LoVo (cell line): ENCODE results near the gene PAX3.

Source experiments
- DNase-seq: peaks from one replicate; pipeline ENCODE4 v3.0.0-alpha.2; 2016; ENCODE audit warnings: low spot score

PAX3 gene

DNA sequence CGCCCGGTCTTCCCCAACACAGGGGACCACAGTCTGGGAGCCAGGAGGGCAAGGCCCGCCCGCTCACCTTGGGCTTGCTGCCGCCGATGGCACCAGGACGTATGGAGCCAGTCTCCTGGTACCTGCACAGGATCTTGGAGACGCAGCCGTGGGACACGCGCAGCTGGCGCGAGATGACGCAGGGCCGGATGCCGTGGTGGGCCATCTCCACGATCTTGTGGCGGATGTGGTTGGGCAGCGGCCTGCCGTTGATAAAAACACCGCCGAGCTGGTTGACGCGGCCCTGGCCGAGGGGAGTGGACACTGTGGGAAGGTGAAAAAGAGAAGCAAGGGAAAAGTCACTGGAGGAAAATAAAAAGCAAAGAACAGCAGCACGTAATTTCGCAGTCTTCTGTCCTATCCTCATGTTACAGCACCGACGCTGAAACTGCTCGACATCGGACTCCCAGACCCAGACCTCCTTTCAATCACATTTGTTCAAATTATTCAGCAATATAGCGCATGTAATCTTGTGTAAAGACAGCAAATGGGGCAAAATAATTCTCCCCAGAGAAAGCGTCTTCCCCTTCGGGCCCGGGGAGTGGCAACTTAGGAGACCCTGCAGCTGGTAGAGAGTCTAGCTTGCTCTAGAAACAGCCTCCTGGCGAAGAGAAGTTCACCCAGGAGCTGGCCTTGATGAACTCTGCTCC lies 1.7 kb downstream of the PAX3 start:
- DNase-seq = no peak

DNA sequence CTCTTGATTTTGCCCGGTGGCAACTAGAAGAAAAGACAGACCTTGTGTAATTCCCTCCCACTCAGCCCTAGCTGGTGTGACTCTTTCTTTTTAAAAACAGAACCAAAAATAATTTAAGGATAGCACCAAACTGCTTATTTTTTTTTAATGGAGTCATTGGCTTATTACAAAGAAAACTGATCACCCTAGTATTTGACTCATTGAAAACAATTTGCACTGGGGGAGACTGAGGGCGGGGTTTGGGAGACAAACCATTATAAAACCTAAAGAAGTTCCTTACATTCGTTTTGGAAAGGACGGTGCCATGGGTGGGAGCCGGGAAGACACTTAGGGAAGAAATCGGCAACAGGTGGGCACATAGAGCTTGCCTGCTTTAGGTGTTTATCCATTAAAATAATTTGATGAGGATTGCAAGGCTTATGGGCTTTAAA lies 2.5 kb downstream of the PAX3 start:
- DNase-seq = no peak

DNA sequence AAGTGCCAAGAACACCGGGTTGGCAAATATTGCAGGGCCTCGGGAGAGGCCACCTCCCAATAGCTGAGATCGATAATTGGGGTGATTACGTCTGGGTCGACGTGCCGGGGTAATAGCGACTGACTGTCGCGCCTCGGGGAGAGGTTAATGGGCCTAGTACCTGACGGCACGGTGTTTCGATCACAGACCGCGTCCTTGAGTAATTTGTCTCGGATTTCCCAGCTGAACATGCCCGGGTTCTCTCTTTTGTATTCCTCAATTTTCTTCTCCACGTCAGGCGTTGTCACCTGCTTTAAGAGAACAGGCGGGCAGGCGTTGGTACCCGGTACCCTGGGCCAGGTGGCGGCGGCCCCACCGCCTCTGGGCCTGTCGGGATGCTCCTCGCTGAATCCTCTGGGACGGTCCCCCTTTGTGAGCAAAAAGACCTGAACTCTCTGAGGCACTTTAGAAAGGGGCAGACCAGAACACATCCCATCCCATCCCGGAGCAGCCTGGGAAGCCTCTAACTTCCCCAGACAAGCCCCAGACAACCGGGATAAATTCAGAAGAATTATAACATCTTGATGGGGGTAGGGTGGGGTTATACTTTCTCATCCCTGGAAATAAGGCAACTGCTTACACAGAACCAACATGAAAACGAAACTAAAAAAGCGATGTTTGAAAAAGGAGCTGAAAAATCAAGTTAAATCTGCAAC lies 3.3 kb downstream of the PAX3 start:
- DNase-seq = no peak

DNA sequence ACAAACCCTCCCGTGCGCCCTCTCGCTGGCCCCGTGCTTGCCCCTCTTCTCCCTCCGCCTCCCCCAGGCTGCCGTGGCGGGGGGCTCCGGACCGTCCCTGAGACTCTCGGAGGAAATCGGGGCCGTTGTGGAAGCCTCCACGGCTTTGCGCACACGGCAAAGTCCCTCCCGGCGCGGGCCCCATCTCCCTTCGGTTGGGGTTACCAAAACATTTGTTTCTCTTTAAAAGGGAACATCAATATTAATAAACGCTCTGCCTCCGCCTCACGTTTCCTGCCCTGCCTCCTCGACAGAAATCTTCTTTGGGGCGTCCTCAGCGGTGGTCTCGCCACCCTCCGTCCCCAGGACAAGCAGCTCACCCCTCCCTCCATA lies 3.8 kb downstream of the PAX3 start:
- DNase-seq = no peak

DNA sequence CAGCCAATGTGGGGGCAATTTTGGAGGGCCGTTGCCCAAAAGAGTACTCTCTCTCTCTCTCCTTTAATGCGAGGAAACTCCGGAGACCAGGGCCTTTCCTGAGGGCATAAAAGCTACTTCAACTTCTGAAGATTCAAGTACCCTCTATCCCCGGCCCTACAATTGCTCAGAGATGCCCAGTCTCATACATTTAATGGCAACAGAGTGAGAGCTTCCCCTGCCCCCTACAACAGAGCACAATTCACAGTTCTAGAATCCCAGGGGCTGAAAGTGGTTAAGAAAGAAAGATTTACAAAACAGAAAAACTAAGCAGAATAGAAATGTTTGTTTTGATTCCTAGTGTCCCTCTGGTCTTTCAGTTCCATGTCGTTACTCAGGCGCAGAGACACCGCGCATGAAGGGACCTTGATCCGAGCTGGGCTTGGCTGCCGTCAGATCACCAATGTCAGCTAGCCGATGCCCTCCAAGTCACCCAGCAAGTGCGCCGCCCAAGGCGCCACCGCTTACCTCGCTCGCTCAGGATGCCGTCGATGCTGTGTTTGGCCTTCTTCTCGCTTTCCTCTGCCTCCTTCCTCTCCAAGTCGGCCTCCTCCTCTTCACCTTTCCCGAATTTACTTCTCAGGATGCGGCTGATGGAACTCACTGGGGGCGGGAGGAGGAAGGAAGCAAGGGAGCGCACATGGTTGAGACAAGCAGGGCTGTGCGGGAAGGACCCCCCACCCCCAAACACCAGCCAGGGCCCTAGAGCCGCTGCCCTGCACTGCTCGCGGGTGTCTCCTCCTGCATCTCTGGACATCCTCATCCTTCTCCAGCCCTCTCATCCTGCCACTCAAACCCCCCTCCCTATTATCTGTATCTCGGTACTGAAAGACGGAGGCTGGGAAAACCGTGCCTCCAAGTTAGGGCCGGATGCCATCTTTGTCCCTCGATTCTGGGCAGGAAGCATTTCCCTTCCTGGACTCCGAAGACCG lies 4.9 kb downstream of the PAX3 start:
- DNase-seq = no peak

DNA sequence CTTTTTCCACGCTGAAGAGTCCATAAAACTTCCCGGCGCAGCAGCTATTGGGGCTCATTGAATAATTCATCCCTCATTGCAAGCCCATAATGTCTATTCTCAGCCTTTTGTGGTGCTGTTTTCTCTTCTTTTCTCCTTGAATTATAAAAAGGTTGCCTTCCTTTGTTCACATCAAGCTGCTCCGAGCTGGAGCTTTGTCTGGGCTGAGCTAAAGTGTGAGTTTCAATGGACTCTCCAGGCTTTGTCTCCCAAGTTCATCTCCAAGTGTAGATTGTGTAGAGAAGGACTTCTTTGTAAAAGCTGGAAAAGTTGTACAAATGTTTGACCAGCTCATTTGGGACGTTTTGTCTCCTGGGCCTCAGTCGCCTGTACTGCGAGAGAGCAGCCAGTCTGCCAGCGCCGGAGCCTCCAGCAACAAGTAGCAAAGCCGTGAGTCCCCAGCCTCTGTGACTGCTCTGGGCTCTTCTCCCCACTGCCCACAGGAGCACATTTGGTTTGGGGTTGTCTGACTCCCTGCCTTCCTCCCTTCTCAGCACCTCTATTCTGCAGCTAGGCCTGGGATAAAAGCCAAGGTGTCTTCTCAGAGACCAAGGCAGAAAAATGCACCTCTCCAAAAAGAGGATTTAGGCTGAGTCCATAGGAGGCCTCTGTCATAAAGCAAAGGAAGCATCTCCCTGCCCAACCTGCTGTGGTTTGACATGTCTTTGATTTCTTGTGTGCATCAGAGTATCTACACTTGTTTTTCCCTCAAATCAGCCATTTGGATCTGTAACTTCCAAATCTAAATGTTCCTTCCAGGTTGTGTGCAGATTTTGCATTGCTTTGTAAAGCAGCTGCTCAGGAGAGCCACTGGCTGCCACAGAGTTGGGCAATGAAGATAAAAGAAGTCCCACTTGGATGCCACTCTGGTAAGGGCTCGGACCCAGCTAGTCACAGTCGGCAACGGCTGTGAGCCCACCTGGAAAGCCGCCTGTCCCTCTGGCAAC lies 6.4 kb downstream of the PAX3 start:
- no peak for DNase-seq

DNA sequence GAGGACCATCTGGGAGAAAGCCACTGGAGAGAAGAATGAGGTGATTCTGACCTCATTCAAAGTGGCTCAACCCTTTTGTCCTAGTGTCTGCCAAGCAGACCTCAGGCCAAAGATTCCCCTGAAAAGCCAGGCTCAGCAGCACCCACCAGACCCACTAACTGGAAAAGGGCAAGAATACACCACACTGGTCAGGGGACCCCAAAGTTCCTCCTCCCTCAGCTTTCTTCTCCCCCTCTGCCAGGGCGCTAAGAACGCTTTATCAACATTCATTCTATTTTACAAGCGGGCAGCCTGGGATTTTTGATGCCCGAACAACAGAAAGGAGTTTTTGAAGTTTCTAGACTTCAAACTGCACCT lies 7.3 kb downstream of the PAX3 start:
- DNase-seq = no peak

DNA sequence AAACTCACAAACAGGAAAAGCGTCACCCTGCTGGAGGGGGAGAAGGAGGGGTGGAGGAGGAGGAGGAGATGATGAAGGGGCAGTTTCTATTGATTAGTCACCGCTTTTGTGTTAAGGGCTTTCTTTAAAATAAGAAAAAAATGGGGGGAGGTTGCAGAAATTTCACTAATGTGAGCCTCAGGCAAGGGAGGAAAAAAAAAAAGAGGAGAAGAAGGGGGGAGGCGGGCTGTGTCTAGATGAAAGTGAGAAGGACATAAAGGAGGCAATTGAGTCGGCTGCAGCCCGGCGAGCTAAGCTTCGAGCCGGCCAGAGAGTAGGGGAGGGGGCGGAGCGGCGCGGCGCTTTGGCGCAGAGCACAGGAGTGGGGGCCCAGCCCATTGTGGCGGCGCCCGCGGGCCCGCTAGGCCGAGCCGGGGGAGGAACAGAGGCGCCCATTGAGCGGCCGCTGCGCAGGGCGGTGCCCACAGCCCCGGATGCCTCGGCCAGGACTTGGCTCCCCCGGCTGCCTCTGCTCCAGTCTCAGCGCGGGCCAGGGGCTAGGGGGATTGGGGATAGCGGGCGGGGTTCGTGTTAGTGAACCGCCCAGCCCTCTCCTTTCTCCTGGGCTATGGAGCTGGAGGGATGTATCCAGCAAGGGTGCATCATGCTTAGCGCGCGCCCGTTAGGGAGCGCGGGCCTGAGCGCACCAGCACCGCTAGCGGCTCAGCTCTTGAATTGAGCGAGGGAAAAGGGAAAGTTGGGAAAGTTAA lies 7.9 kb downstream of the PAX3 start:
- no peak for DNase-seq

DNA sequence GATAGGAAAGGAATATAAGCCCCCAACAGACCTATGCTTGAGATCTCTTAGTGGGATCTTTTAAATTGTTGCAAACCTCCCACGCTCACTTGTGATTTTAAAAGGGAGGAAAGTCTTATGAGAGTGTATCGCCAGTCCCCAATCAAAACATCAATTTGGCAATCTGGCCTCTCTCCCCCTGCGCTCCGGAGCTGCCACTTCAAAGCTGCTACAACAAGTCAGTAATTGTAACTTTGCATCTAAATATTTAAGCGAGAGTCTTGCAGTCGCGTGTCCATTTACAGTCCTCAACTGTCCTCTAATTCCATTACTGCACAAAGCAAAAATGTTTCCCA lies 8.4 kb downstream of the PAX3 start:
- no peak for DNase-seq

DNA sequence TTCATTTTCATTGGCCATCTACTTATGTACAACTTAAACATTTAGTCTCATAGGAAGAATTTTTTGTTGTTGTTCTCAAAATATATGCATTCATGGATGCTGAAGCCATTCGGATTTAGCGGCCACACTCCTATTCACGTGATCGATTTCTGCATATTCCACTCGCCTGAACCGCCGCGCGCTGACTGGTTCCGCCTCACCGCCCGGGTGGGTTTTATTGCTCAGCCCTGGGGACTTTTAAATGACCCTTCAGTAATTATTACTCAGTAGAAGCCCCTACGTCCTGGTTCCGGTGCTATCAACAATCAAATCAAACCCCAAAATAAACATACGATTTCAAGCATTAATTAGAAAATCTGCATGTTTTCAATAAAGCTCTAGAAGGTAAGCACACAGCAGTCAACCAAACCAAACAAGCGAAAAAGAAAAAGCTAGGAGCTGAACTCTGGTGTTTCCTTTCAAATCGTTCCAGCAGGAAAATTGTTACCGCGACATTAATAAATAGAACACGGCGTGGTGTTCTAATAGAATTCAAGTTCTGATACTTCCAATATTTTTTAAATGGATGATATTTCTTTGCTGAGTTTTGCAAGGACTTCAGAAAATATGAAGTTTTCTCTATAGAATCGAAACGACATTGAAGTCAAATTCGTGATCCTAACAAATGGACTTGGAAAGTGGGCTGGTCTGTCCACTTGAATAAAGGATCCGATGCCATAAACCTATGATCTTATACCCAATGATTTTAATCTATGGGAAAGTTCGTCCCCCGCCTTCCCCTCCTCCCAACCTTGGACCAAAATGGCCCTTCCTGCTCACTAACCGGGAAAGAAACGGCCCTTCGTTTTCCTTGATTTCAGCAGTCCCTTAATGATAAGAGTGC lies 9.3 kb downstream of the PAX3 start:
- no peak for DNase-seq

DNA sequence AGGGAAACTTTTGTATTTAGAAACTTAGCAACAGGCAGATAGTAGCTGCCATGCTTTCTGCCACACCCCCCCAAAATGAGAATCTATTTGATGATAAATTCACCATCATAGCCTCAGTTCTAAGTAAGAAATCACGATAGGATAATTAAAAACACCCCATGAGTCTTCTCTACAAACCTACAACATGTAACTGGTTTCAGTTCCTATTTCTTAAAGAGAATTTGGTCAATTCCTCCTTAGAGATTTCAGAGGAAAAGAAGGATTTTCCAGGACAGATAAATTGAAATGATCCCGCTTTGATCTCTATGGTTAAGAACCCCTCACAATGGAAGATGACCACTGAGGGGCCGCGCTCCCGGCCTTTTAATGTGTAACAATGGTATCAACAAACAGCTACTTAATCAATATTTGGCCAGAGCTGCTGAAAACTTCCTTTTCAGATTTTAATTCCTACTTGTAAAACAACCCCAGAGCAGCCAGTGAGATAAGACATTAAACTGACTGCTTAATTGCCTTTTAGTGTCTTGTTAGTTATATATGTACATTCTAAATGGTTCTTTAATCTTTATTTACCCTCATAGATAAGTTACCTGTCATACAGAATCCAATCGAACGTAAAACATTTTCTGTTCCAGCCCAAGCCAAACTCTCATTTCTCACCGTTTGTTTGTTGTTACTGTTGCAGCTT lies 10.1 kb downstream of the PAX3 start:
- DNase-seq = no peak

DNA sequence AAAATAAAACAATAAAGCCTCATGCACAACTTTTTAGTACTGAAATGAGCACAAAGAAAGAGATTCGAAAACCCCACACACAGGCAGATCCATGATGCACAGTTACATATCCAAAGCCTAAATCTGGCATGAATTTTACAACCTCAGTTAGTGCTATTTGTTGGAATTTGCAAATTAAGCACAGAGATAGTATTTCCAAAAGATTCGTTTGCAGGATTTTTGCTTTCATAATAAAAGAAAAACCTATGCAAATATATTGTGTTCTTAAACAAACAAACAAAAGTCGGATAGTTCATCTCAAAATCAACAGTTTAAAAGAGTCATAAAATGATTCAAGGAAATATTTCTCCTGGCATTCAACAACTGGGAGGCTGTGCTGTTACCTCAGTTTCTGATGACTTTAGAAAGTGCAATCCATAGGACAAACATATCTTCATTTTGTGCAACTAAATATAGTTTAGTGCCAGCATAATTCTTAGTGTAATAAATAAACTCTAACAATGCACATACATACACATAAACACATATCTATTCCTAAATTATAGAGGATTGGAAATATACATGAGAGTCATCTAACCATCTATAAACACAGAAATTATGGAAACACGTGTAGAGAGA lies 10.8 kb downstream of the PAX3 start:
- no peak for DNase-seq

DNA sequence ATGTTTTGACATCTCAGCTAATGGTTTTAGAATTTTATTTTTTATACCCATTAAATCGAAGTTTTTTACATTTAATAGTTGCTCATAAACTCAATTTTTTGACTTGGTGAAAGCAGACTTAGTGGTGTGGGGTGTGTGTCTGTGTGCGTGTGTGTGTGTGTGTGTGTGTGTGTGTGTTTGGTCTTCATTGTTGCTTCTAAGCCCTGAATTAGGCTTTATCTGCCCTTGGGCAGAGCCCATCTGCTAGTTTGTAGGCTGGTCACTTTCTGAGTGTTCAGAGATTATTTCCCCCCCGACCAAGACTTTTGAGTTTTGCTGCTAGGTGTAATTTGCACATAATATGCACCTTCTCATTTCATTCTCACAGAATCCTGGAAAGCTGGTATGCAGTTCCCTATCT lies 14.3 kb downstream of the PAX3 start:
- no peak for DNase-seq

DNA sequence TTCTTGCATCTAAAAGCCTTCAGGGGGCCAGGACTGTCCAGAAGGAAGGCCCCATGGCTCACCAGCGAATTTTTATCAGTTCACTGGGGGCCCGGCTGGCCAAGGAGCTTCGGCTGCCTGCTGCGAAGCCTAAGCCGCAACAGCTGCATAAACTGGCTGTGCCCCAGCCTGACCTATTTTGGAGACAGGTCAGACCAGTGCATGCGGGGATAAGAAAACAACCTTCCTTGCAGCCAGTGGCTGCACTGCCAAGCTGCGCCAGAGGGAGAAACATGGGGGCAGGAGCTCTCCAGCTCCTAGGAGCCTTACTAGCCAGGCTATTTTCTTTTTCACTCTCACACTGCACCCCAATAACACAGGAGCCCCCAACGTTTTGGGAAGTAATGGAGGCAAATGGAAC lies 15.2 kb downstream of the PAX3 start:
- DNase-seq = no peak

DNA sequence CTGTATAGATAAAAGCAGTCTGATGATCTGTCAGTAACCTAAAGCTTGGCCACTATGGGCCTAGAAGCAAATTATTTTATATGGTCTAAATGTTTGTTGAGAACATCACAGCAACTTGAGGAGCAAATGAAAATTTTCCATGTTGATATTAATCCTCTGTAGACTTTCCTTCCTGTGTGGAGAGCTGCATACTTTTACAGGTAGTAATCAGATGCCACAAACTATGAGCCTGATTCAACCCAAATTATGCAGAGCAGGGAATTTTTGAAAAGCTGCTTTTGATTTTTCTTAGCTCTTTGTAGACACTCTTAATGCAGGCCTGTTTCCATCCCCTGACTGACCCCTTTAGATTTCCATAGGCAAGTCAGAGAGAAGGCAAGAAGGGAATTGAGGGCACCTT lies 17.3 kb downstream of the PAX3 start:
- DNase-seq = no peak

DNA sequence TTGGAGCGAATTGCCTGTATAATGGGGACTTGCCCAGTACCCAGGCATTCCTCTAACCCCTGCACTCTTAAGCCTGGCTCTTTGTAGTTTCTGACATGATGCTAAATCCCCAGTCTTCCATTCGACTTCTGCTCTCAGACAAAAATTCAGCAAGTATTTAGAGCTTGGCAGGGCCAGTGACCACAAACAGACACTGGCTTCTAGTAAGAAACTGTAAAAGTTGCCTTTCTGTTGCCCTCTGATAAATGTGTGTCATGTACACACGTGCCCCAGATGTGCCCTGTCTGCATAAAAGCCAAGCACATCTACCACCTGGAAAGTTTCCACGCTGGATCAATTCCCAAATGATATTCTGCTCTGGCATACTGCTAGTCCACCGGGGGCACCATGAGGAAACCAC lies 18.0 kb downstream of the PAX3 start:
- no peak for DNase-seq

DNA sequence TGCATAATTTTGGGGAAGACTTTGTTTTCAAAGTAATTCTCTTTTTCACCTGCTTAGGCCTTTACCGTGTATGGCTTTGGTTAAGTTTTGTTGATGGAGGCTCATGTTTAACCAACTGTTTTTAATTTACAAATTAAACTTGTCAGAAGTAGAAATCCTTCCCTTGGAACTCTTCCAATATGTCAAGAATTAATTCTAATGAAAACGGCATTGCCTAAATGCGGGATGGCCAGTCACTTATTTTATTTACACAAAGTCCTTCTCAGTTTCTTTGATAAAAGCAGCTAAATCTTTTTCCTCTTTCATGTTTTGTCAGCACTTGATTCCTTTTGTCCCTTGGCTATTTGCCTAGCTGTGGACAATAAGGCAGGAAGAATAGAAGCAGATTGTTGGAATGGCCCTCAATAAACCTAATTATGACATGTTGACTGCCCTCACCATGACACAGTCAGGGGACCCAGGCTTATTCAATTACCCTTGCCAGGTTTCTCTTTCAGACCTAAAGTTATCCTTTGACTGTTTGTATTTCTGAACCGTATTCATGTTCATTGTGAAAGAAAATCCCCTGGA lies 26.3 kb downstream of the PAX3 start:
- no peak for DNase-seq

DNA sequence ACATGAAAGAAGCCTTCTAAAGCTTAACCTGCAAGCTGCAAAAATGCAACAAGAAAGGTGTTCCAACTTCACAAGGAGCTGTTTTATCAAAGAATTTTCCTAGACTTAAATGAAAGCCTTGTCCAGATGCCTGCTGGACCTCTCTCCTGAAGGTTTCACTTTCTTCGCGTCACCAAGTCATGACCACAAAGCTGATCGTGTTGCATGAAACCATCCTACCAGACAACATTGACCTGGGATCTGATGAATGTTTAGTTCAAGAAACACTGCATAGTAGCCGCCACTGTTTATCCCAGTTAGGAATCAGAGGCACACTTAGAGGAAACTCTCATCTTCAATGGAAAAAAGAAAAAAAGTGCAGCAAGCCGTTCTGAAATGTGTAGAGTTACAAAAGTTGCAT lies 26.9 kb downstream of the PAX3 start:
- no peak for DNase-seq

DNA sequence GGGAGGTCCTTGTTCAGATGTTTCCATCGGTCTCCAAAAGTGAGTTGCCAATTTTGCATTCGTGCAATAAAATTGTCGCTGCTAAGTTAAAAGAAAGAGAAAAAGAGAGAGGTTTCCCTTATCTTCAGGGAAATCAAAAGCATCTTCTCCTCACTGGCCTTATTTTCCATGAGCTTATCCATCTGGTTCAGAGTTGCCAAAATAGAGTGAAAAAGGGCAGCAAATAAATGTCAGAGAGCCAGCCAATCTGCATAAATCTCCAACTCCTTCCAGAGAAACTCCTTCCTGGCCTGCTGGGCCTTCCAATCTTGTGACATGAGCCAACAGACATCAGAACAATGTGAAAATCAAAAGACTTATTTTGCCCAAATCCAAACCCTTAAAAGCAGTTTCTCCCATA lies 28.4 kb downstream of the PAX3 start:
- DNase-seq = no peak
